Limb (tissue), 2 donors: ENCODE results near the gene CCDC183.
A peak's percentile ranks its signal among the peaks of the same experiment; 100 is the strongest.

Source experiments
- DNase-seq, 2 donors: peaks; one replicate each; pipeline ENCODE4 v3.0.0-alpha.2; 2016; ENCODE audit errors: extremely low spot score in 2 of 2

The CCDC183 gene

GRCh38 chr9:136848393-136849037 lies 52.4 kb downstream of the CCDC183 start:
- no peak for DNase-seq

- peak; percentile 99 for DNase-seq
These were observed 53.2 kb downstream of the CCDC183 start, which contains the start of gene PHPT1 for GRCh38 chr9:136849038-136849959. Gene PHPT1 (plus strand): TSS chr9:136849409. CDS start chr9:136849431, 22 bp downstream.

GRCh38 chr9:136849960-136850865 lies 54.1 kb downstream of the CCDC183 start:
- DNase-seq, result no peak

- DNase-seq, result peak in 1 of 2 donors; percentile 34
These were observed 55.0 kb downstream of the CCDC183 start for GRCh38 chr9:136850866-136851775.

GRCh38 chr9:136851941-136852663 lies 56.0 kb downstream of the CCDC183 start, which contains the start of gene MAMDC4:
Gene MAMDC4 (plus strand): TSS chr9:136852346. CDS start chr9:136852417, 71 bp downstream.
- DNase-seq, result peak in 1 of 2 donors; percentile 34

- peak in 1 of 2 donors; percentile 36 for DNase-seq
These were observed 56.8 kb downstream of the CCDC183 start for GRCh38 chr9:136852664-136853595.

- DNase-seq, result no peak
These were observed 57.5 kb downstream of the CCDC183 start for GRCh38 chr9:136853596-136854112.

DNA sequence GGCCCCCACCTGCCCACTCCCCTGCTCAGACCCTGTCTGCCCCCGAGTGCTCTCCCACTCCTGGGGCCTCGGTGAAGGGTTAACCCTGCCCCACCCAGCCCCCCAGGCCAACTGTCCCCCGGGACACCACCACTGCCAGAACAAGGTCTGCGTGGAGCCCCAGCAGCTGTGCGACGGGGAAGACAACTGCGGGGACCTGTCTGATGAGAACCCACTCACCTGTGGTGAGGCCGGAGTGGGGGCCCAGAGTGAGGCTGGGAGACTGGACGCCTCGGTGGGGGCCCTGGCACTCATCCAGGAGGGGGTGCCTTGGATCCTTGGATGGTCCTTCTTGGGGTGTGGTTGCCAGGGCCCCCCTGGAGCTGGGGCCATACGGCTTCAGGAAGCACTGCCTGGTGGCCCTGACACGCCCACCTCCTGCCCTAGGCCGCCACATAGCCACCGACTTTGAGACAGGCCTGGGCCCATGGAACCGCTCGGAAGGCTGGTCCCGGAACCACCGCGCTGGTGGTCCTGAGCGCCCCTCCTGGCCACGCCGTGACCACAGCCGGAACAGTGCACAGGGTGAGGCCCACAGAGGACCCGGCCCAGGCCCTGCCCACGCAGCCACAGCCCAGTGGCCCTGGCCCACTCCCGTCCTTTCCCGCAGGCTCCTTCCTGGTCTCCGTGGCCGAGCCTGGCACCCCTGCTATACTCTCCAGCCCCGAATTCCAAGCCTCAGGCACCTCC lies 58.1 kb downstream of the CCDC183 start:
- peak in 1 of 2 donors; percentile 41 for DNase-seq

DNA sequence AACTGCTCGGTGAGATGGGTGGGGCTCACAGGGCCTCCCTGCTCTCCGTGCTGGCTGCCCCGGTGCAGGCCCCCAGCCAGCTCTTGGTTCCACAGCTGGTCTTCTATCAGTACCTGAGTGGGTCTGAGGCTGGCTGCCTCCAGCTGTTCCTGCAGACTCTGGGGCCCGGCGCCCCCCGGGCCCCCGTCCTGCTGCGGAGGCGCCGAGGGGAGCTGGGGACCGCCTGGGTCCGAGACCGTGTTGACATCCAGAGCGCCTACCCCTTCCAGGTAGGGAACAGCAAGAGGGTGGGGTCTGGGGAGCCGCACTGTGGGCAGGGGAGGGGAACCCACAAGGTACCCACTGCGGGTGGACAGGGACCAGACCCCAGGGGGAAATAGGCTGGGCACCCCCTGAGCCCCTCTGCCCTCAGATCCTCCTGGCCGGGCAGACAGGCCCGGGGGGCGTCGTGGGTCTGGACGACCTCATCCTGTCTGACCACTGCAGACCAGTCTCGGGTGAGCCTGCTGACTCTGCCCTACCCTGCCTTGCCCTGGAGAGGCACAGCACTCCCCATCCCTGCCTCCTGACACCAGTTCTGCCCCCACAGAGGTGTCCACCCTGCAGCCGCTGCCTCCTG lies 58.8 kb downstream of the CCDC183 start:
- no peak for DNase-seq

DNA sequence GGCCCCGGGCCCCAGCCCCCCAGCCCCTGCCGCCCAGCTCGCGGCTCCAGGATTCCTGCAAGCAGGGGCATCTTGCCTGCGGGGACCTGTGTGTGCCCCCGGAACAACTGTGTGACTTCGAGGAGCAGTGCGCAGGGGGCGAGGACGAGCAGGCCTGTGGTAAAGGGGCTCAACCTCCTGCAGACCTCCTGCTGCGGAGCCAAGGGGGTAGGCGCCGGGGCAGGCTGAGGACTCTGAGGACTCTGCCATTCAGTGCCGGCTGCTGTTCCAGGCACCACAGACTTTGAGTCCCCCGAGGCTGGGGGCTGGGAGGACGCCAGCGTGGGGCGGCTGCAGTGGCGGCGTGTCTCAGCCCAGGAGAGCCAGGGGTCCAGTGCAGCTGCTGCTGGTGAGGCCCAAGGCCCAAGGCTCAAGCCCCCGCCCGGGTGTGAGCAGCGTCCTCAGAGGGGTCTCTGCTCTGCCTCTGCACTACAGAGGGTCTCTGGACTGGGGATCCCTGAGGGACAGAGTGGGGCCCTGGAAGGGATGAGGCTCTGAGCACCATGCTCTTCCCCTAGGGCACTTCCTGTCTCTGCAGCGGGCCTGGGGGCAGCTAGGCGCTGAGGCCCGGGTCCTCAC lies 59.4 kb downstream of the CCDC183 start:
- DNase-seq, result no peak

- no peak for DNase-seq
These were observed 59.9 kb downstream of the CCDC183 start for GRCh38 chr9:136856079-136856476.

- no peak for DNase-seq
These were observed 60.5 kb downstream of the CCDC183 start for GRCh38 chr9:136856541-136857141.

DNA sequence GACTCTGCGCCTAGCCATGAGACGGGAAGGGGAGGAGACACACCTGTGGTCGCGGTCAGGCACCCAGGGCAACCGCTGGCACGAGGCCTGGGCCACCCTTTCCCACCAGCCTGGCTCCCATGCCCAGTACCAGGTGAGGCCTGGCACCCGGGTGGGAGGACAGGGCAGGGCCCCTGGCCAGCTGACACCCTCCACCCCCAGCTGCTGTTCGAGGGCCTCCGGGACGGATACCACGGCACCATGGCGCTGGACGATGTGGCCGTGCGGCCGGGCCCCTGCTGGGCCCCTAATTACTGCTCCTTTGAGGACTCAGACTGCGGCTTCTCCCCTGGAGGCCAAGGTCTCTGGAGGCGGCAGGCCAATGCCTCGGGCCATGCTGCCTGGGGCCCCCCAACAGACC lies 61.0 kb downstream of the CCDC183 start:
- no peak for DNase-seq
